Jurkat, Clone E6-1 (cell line): ENCODE measurements around the gene MAPKBP1. TPM values are rescaled to one million over a fixed set of nuclear protein-coding genes. Genes with fewer than 3 reads are reported as not detected.
"Not testable (repeated sequence)": the region's sequence is repeated elsewhere in the genome, so short reads cannot be mapped to it uniquely, and the experiment has no call there.

Experiments used
- DNase-seq: peaks from one replicate; pipeline ENCODE4 v3.0.0-alpha.2; 2011; ENCODE audit warnings: low read depth, low spot score
- H3K4me3 ChIP-seq: 2 replicates; pipeline ENCODE4 v1.5.1; 2011; ENCODE audit warnings: mild to moderate bottlenecking, low read length, control low read depth, moderate library complexity
- polyA plus RNA-seq: library from polyadenylated mRNA; unstranded; fragments of >200 nt; gene quantifications from one replicate; pipeline ENCODE4 v1.2.1, GENCODE V29; 2012; ENCODE audit warnings: missing spikeins; ENCODE audit not compliant: insufficient read length, insufficient read depth

MAPKBP1 gene, protein sequence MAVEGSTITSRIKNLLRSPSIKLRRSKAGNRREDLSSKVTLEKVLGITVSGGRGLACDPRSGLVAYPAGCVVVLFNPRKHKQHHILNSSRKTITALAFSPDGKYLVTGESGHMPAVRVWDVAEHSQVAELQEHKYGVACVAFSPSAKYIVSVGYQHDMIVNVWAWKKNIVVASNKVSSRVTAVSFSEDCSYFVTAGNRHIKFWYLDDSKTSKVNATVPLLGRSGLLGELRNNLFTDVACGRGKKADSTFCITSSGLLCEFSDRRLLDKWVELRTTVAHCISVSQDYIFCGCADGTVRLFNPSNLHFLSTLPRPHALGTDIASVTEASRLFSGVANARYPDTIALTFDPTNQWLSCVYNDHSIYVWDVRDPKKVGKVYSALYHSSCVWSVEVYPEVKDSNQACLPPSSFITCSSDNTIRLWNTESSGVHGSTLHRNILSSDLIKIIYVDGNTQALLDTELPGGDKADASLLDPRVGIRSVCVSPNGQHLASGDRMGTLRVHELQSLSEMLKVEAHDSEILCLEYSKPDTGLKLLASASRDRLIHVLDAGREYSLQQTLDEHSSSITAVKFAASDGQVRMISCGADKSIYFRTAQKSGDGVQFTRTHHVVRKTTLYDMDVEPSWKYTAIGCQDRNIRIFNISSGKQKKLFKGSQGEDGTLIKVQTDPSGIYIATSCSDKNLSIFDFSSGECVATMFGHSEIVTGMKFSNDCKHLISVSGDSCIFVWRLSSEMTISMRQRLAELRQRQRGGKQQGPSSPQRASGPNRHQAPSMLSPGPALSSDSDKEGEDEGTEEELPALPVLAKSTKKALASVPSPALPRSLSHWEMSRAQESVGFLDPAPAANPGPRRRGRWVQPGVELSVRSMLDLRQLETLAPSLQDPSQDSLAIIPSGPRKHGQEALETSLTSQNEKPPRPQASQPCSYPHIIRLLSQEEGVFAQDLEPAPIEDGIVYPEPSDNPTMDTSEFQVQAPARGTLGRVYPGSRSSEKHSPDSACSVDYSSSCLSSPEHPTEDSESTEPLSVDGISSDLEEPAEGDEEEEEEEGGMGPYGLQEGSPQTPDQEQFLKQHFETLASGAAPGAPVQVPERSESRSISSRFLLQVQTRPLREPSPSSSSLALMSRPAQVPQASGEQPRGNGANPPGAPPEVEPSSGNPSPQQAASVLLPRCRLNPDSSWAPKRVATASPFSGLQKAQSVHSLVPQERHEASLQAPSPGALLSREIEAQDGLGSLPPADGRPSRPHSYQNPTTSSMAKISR (N-terminal part only)
- 17.4 TPM for polyA plus RNA-seq

DNA sequence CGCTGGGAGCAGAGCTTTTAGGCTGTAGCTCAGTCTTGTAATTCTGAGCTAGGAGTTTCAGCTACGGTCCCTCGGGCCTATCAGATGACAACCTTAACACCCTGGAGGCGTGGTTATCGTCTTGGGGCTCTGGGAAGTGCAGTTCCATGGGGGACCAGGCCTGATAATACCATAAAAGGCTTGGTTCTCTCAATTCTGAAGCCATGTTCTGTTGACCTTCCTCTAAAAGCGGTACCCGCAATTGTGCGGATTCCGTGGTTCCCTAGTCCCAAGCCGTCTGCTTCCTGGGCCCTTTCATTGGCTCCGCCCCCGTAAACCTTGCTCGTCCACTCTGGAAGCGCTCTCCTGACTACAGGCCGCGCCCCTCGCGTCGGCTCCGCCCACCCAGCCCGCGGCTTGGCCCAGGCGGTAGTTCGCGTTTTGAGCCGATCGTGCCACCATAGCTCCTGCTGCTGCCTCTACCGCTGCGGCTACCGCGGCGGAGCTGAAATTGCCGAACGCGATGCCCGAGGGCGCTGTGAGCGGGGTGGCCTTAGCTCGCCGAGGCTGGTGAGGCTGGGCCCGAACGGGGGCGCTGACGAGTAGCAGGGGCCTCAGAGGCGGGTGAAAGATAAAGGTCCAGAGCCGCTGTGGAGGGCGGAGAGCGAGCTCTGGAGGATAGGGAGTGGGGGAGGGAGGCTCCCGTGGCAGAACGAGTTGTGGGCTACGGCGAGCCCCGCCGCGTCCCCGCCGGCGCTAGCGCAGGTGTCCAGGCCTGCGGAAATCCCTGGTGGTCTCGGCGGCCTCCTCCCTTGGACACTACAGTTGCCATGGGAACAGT, at the start of gene MAPKBP1:
TSS of gene MAPKBP1 (plus strand) at position 423 of the 820 bp plus-strand sequence. CDS start 792 bp downstream, outside the sequence.
- H3K4me3 ChIP-seq, result peak within 1 kb of the TSS; percentile 85
- DNase-seq, result peak; percentile 96

DNA sequence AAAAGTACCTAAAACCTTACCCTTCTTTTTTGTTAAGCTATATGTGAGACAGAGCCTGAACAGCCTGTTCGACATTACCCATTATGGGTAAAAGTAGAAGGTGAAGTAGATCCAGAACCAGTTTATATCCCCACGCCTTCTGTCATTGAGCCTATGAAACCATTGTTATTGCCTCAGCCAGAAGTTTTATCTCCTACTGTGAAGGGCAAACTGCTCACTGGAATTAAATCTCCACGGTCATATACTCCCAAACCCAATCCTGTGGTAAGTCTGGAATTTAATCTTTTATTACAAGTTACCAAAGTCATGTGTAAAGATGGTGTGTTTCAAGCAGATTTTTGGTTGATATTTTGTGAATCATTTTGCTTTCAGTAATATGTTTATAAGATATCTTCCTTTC, 47.1 kb upstream of the MAPKBP1 start:
- H3K4me3 ChIP-seq, result no peak overlapping the region
- DNase-seq, result no peak

DNA sequence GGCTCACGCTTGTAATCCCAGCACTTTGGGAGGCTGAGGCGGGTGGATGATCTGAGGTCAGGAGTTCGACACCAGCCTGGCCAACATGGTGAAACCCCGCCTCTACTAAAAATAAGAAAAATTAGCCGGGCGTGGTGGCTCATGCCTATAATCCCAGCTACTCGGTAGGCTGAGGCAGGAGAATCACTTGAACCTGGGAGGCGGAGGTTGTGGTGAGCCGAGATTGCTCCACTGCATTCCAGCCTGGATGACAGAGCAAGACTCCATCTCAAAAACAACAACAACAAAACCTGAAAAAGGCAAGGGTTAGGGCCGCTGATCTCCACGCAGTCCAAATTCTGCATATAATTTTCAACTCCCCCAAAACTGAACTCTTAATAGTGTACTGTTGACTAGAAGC, 46.2 kb upstream of the MAPKBP1 start:
- not testable (repeated sequence) for DNase-seq, H3K4me3 ChIP-seq

DNA sequence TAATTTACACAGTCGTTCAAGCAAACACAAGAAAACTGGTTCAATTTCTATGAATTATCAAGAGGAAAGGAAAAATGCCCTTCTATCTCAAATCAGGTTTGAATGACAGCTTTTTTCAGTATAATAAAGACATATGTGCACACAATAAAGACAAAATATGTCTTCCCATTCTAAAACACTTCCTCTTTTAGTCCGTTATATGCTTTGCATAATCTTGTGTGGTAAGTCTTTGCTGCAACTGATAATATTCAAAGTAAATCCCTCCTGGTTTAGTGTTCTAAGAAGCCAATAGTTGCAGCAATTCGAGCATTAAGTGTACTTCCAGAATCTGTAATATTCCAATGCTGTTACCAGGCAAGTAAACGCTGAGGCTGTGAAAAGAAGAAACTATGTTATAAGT, 43.7 kb upstream of the MAPKBP1 start:
- peak; percentile 11 for DNase-seq
- H3K4me3 ChIP-seq, result no peak overlapping the region

DNA sequence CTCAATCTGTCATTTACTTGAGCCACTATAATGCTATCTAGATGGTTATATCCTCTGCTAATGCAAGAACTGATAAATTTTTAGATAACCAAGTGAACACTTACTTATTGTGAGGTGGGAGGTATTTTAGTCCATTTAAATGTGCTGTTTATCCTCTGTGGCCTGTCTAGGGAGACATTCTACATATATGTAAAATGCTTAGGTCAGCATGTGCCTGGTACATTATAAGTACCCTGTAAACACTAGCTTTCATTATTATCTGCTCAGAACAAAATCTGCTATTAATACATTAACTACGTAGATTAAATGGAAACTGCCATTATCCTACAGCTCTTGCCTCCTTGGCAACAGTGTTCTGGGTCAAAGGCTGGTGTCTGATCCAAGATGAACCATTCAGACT, 41.8 kb upstream of the MAPKBP1 start:
- H3K4me3 ChIP-seq, result no peak overlapping the region
- no peak for DNase-seq

DNA sequence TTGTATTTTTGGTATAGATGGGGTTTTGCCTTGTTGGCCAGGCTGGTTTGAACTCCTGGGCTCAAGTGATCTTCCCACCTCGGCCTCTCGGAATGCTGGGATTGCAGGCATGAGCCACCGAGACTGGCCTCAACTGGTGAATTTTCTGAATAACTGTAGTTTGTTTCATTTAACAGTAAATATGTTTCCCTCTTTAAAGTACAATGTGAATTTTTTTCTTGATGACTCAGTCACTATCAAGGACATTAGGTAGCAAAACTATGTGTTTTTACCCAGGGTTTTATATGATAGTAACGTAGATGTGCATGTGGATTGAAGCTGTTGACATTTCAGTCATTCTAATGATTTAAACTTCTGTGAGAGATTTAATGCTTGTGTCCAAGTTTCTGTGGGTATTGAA, 40.2 kb upstream of the MAPKBP1 start:
- no peak for DNase-seq
- no peak overlapping the region for H3K4me3 ChIP-seq

DNA sequence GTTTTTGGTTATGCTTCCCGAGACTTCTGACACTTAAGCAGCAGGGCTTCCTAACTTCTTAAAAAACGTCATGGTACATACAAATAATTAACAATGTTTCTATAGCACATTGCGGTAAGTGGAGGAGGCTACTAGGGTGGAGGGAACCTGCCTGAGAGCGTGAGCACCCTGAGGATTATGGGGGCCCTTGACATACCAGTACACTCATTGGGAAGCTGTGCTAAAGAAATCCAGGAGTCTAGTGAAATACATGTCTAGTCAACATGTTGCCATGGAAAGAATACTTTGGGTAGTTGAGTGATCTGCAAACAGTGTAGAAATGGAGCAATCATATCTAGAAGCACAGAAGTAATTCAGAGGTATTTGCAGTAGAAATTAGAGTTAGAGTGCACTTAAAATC, 39.2 kb upstream of the MAPKBP1 start:
- no peak overlapping the region for H3K4me3 ChIP-seq

DNA sequence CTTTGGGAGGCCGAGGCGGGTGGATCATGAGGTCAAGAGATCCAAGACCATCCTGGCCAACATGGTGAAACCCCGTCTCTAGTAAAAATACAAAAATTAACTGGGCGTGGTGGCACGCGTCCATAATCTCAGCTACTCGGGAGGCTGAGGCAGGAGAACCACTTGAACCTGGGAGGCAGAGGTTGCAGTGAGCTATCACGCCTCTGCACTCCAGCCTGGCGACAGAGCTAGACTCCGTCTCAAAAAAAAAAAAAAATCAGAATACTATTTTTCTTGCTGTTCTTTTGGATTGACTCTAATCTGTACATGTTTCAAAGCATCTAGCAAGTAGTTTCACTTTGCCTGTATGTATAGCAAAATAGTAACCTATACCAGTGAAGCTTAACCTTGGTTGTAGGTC, 38.8 kb upstream of the MAPKBP1 start:
- not testable (repeated sequence) for H3K4me3 ChIP-seq, DNase-seq

More for the DNA sequence above, 39.2 kb upstream of the MAPKBP1 start:
- no peak for DNase-seq

DNA sequence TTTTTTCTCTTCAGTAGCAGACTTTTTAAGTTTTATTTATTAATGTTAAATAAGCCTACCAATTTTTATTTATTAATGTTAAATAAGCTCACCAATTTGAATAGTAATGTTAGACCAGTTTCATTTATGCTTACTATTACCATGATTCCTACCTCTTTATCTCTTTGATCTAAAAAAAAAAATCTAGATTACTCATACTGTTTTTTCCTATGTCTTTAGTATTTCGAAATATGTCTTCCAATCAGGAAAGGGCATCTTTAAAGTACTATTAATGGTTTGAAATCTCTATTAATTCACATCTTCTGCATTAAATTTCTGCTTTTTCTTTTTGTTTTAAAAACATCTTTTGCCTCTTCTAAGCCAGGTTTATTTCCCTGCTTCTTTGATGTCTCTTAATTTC, 27.5 kb upstream of the MAPKBP1 start:
- no peak for DNase-seq
- no peak overlapping the region for H3K4me3 ChIP-seq

DNA sequence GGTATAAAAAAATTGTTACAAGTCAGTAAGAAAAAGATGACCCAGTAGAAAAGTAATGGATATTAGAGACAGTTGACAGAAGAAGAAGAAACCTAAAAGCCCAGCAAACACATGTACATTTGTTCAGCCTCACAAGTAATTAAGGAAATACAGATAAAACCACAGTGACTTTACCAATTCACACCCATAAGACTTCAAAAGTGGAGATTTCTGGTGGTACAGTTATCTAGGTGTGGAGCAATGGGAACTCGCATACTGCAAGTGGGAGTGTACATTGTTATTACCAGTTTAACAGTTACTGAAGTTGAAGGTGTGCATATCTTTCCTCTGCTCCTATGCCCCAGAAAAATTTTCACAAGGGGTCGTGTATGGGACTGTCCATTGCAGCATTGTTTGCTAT, 18.1 kb upstream of the MAPKBP1 start:
- DNase-seq, result no peak
- H3K4me3 ChIP-seq, result no peak overlapping the region

DNA sequence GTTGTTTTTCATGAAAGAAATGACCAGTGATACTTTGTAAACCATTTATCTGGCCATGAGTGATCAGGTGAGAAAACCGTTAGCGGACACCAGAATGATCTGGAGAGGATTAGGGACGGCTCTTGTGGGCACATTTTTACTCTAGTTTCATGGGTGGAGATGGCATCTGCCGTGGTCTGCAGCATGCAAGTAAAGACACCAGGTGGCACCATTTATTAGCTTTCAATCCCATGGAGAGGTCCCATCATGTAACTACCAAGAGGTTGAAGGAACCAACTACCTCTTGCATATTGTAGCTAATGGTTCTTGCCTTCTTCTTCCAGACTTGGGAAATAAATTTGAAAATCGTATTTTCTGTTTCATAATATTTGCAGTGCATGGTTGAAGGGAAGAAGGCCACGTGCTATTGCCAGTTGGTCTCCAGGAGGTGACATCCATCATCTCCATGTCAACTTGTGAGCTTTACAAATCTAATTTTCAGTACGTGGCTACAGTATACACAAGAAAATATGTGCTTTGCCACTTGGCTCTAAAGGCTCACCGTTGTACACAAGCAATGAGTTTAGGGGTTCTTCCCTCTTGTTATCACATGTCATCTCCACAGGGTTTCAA, 1.5 kb upstream of the MAPKBP1 start:
- peak; percentile 72 for DNase-seq
- no peak overlapping the region for H3K4me3 ChIP-seq

DNA sequence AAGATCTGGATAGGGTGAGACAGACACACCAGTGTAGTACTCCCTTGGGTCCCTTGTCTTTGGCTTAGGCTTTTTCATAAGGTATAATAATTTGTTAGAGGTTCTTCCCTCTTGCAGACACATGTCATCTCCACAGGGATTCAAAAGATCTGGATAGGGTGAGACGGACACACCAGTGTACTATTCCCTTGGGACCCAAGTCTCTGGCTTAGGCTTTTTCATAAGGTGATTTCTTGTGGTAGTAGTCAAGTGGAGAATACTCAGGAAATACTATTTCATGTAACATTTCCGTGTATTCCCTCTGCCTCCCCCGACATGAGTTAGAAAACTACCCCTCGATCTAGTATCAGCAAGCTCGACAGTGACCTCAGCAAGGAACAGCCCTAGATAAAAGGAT, 954 bp upstream of the MAPKBP1 start:
- no peak for DNase-seq
- no peak overlapping the region for H3K4me3 ChIP-seq

DNA sequence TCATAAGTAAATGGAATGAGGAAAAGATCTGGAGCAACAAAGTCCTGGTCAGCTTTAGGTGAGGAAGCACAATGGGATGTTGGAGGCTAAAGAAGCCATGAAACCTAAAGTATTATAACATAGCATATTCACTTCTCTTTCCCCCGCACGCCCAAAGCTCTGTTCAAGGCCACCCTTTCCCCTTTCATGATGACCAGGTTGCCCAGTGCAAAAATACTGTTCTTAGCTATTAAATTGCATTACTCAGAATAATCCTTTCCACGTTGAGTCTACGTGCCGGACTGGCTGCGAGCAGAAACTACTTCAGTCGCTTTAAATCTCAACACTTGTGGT, 589 bp upstream of the MAPKBP1 start:
- no peak for DNase-seq
- H3K4me3 ChIP-seq, result peak overlapping the region; percentile 85

DNA sequence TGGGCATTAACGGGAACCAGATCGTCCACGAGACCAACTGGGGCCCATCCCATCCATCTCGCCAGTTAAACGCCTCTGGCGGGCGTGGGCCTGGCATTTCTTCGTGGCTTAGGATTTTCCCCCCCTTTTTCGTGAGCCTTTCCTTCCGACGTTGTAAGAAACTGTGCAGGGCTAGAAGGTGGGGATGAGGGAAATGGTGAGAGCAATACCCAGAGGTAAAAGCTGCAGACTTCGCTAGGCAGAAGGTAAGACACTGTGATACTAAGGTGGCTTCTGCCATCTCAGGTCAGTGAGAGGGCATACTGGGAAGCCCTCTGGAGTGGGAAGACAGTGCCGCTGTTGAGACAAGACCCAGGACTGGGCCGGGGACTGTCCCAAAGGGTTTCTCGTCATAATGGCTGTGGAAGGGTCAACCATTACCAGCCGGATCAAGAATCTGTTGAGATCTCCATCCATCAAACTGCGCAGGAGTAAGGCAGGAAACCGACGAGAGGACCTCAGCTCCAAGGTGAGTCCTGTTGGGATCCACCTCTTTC, 666 bp downstream of the MAPKBP1 start:
- H3K4me3 ChIP-seq, result peak overlapping the region; percentile 85

DNA sequence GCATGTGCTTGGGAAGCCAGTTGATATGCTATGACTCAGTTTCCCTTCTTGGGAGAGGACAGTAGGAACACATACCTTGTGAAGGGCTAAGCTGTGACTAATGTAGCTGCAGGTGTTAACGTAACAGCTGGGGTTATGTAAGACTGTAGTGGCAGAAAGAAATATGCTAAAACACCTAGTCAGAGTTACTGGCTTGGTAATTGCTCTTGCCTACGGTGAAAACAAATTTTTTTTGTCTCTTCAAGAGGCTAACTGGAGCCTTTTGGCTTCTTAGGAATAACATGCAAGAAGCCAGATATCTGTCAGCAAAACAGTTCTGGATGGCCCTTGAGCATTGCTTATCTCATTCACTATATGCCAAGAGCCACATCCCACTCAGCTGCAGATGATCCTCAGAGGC, 1.4 kb downstream of the MAPKBP1 start:
- peak overlapping the region; percentile 85 for H3K4me3 ChIP-seq

More for the DNA sequence above, 666 bp downstream of the MAPKBP1 start:
- DNase-seq, result no peak

DNA sequence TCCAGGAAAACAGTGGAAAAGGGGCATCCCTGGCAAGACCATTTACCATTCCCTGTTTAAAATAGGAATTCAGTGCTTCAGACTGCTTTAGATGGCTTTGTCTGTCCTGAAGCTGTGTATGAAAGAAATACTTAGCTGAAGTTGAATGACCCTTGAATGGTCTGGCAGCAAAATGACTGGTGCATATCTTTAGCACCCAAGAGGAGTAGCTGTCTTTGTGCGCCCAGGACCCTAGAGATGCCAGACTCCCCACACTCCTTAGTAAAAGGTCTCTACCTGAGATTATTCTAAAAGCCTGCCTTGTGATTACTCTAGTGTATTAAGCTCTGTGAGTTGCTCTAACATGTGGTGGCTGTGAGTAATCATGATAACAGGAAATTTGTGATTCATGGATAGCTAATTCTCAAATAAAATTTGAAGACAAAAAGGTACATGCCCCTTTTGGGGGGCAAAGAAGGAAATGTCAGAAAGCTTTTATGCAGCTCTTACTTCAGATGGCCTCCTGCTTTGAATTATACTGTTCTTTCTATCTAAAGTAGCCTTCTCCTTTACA, 3.2 kb downstream of the MAPKBP1 start:
- H3K4me3 ChIP-seq, result no peak overlapping the region

More for the DNA sequence above, 1.4 kb downstream of the MAPKBP1 start:
- DNase-seq, result no peak

DNA sequence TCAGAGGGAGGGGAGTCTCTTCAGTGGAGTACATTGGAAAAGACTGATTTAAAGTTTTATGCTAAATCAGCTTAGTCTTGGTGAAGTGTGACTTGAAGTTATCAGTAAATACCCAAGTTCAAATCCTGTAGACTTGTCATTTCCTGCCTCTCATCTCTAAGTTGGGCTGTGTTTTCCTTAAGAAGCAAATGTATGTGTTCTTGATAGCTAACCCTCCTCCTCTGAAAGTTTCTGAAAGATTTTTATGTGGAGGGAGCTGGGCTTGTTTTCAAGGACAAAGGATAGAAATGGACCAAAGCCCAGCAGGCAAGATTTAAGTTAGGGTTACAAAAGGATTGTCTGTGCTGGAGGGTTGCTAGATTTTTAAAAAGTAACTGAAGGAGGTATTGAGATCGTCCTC, 4.2 kb downstream of the MAPKBP1 start:
- H3K4me3 ChIP-seq, result no peak overlapping the region
- DNase-seq, result no peak

More for the DNA sequence above, 3.2 kb downstream of the MAPKBP1 start:
- DNase-seq, result no peak
